GM10248 (cell line): ENCODE data around the gene TNFRSF12A.

Experiments
- CTCF ChIA-PET: fragments of 300-600 bp; sonication (Branson Sonifier 250); formaldehyde crosslinking; extraction: SDS; loops from one replicate; lab custom pipeline; 2021; ENCODE audit warnings: antibody characterized with exemption; lab: Yijun Ruan, JAX
- POLR2A ChIA-PET: fragments of 350-650 bp; sonication (Branson Sonifier 250); formaldehyde crosslinking; extraction: SDS; loops from one replicate; lab custom pipeline; 2020; ENCODE audit warnings: antibody characterized with exemption; lab: Yijun Ruan, JAX
- DNase-seq: peaks from one replicate; pipeline ENCODE4 v3.0.0; 2012; ENCODE audit errors: extremely low spot score
- CTCF ChIP-seq: IDR thresholded peaks from 2 replicates; pipeline ENCODE4 v1.5.1; 2012; ENCODE audit warnings: mild to moderate bottlenecking, low read depth; ENCODE audit errors: extremely low read depth, missing control alignments, control extremely low read depth

The TNFRSF12A gene, protein sequence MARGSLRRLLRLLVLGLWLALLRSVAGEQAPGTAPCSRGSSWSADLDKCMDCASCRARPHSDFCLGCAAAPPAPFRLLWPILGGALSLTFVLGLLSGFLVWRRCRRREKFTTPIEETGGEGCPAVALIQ

DNA sequence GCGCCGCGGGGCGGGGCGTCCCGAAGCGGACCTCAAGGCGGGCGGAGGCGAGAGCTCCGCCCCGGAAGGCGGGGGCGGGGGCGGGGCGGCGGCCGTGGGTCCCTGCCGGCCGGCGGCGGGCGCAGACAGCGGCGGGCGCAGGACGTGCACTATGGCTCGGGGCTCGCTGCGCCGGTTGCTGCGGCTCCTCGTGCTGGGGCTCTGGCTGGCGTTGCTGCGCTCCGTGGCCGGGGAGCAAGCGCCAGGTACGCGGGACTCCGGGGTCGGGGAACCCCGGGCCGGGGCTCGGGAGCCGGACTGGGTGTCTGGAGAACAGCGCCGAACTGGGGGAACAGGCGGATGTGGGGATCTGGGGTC is at the start of gene TNFRSF12A:
Gene TNFRSF12A (plus strand): TSS at position 122 of the 357 bp plus-strand sequence. CDS start 30 bp downstream, at position 152.
- TF ChIP-seq CTCF = no peak
- DNase-seq = peak; percentile 91
- POLR2A ChIA-PET = interaction anchor here (0.6 to 1.2 kb wide), 2 partner anchors 28 to 74 kb away, joined by 3 read pairs; no protein-coding TSS in a partner anchor
- CTCF ChIA-PET = interaction anchor here (1.2 to 15.9 kb wide), 5 partner anchors 8 to 93 kb away, joined by 3 to 231 read pairs (median 16); no protein-coding TSS in a partner anchor

GRCh38 chr16:2970563-2970962 is 49.6 kb upstream of the TNFRSF12A start:
- TF ChIP-seq CTCF = no peak
- DNase-seq = no peak
- CTCF ChIA-PET = interaction anchor here (0.7 to 2.0 kb wide), 11 partner anchors 8 to 102 kb away, joined by 3 to 9 read pairs (median 3); partner anchors contain the start of gene PKMYT1
- POLR2A ChIA-PET = interaction anchor here (0.7 kb wide), 1 partner anchor 10 kb away, joined by 3 read pairs; the partner anchor contains the start of gene PKMYT1

- CTCF ChIA-PET = interaction anchor here (0.6 to 2.1 kb wide), 5 partner anchors 8 to 174 kb away, joined by 3 to 11 read pairs (median 4); partner anchors contain the start of gene KREMEN2
- no peak for DNase-seq
- TF ChIP-seq CTCF = no peak
- POLR2A ChIA-PET = interaction anchor here (0.6 kb wide), 1 partner anchor 721 kb away, joined by 5 read pairs; no protein-coding TSS in a partner anchor
Observed at GRCh38 chr16:2971134-2971984, 48.8 kb upstream of the TNFRSF12A start.

- DNase-seq = no peak
- no peak for TF ChIP-seq CTCF
- ChIA-PET CTCF (interaction anchor here (0.6 to 2.3 kb wide), 6 partner anchors 9 to 175 kb away, joined by 3 to 11 read pairs (median 4); partner anchors contain the start of gene KREMEN2), POLR2A (no interaction called here)
Observed at GRCh38 chr16:2971985-2972784, 48.0 kb upstream of the TNFRSF12A start.

GRCh38 chr16:2973093-2973492 is 47.1 kb upstream of the TNFRSF12A start:
- no peak for DNase-seq
- POLR2A ChIA-PET = no interaction called here
- CTCF ChIA-PET = interaction anchor here (2.1 to 2.3 kb wide), 3 partner anchors 10 to 46 kb away, joined by 5 to 11 read pairs (median 7); partner anchors contain the start of gene KREMEN2
- no peak for TF ChIP-seq CTCF
